ENCODE data around the gene U2AF2.

The U2AF2 gene

DNA sequence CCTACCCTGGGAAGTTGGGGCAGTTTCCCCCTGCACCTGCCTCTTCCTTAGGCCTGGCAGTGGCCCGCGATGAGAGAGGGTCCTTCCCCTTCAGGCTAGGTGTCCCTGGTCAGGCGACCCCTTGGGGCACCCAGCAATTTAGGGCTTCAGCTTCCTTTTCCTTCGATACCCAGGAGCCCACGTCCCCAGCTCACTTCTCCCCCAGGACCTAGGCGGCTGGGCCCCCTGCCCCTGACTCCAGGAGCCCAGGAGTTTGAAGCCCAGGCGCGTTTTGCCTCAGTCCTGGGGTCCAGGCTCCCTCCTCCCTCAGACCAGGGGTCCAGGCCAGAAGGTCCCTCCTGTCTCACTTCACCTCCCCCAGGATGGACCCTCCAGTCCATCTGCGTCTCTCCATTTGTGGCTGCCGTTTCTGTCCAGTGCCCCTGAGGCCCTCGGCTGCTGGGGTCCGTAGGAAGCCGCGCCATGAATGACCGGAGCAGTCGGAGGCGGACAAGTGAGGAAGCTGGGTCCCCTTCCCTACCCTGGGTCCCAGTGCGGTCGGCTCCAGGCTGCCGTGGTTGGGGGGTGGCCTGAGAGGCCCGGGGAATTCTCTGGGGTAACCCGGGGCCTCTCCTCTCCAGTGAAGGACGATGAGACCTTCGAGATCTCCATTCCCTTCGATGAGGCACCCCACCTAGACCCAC lies 6.1 kb upstream of the U2AF2 start:
- POLR2A ChIA-PET (ENCODE audit: low non-redundant PET), result no interaction called here
- CTCF ChIA-PET, result interaction anchor here (0.6 to 0.7 kb wide), 2 partner anchors 40 to 575 kb away, joined by 4 to 5 read pairs; no protein-coding TSS in a partner anchor
- H3K27ac ChIP-seq, result peak overlapping the region; percentile 96

DNA sequence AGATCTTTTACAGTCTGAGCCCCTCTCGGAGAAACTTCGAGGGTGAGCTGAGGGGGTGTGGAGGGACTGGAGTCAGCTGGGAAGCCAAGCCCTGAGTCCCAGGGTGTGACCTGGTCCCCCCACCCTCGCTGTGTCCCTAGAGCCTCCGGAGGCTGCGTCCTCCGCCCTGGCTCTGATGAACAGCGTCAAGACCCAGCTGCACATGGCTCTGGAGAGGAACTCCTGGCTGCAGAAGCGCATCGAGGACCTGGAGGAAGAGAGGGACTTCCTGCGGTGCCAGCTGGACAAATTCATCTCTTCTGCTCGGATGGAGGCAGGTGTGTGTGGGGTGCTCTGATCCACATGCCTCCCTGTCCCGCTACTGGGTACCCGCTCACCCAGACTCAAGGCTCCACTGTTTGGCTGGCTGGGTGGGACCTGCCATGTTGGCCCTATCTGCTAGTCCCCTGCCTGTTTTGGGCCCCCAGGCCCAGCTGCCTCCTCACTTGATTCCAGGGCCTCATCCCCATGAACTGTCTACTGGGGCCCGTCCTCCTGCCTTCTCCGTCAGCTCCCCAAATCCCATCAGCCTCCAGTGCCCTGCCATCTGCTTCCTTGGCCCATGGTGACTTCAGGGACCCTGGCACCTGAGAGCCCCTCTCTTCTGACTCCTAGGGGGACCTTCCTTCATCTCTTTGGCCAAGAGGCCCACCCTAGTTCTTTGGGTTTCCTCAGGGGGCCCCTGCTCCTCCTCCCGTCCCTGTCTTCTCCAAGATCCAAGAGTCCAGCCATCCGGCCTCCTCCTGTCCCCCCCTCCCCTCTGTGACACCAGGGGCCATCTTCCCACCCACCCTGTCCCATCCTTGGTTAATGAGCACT lies 5.3 kb upstream of the U2AF2 start:
- CTCF ChIA-PET, result interaction anchor here (0.6 to 0.7 kb wide), 3 partner anchors 41 to 945 kb away, joined by 3 to 5 read pairs (median 4); no protein-coding TSS in a partner anchor

More for the DNA sequence above, 6.1 kb upstream of the U2AF2 start:
- DNase-seq (ENCODE audit: low spot score), result no peak
- TF ChIP-seq, protein P1, sequence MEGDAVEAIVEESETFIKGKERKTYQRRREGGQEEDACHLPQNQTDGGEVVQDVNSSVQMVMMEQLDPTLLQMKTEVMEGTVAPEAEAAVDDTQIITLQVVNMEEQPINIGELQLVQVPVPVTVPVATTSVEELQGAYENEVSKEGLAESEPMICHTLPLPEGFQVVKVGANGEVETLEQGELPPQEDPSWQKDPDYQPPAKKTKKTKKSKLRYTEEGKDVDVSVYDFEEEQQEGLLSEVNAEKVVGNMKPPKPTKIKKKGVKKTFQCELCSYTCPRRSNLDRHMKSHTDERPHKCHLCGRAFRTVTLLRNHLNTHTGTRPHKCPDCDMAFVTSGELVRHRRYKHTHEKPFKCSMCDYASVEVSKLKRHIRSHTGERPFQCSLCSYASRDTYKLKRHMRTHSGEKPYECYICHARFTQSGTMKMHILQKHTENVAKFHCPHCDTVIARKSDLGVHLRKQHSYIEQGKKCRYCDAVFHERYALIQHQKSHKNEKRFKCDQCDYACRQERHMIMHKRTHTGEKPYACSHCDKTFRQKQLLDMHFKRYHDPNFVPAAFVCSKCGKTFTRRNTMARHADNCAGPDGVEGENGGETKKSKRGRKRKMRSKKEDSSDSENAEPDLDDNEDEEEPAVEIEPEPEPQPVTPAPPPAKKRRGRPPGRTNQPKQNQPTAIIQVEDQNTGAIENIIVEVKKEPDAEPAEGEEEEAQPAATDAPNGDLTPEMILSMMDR (conservative IDR thresholded peaks at IDR 0.05; ENCODE audit: low read depth), result no peak

DNA sequence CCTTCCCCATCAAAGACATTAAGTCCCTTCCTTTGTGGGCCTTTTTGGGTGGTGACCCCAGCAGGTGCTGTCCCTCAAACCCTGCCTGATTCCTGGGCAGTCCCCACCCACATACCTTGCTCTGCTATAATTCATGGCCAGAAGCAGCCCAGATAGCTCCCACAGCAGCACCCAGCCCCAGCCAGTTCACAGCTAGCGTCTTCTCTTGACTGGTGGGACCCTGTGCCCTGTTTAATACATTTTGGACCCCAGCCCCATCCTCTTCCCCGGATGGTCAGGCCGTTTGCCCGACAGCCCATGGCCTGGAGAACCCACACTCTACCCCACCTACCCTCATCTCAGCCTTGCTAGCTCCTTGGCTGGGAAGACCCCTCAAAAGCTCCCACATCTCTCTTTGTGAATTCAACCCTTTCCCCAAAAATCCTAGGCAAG lies 4.7 kb upstream of the U2AF2 start:
- POLR2A ChIA-PET (ENCODE audit: low non-redundant PET), result no interaction called here
- no peak for DNase-seq (ENCODE audit: low spot score)
- peak overlapping the region; percentile 96 for H3K27ac ChIP-seq
- TF ChIP-seq, protein P1 (conservative IDR thresholded peaks at IDR 0.05; ENCODE audit: low read depth), result no peak
- CTCF ChIA-PET, result interaction anchor here (0.7 kb wide), 1 partner anchor 946 kb away, joined by 3 read pairs; no protein-coding TSS in a partner anchor

More for the DNA sequence above, 5.3 kb upstream of the U2AF2 start:
- H3K27ac ChIP-seq, result peak overlapping the region; percentile 96
- TF ChIP-seq, protein P1 (conservative IDR thresholded peaks at IDR 0.05; ENCODE audit: low read depth), result no peak
- DNase-seq (ENCODE audit: low spot score), result no peak
- POLR2A ChIA-PET (ENCODE audit: low non-redundant PET), result no interaction called here

DNA sequence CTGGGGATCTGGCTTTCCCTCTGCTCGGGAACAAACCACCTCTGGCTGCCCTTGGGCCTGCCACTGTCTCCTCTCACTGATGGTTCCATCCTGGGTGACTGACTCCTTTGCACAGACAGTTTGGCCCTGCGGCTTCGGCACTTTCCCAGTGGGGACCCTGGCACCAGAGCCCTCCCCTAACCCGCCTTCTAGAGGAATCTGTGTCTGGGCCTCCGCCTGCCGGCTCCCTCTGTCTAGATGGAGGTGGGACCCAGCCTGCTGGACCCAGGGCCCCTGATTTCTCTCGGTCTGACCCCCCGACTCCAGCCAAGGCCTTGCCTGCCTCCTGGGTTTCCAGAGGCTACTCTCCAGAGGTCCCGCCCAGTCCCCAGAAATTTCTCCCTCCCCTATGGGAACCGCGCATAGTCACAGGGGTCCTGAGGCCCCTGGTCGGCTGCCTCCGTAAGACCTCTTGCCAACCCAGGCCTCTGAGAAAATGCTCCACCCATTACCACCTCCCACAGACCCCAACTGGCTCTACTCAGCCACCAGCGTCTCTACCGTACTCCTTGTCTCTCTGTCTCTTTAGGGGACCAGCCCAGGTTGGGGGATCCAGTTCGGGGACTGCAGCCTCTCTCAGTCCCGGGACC lies 4.1 kb upstream of the U2AF2 start:
- CTCF ChIA-PET, result interaction anchor here (0.7 kb wide), 1 partner anchor 947 kb away, joined by 3 read pairs; no protein-coding TSS in a partner anchor
- POLR2A ChIA-PET (ENCODE audit: low non-redundant PET), result no interaction called here
- H3K27ac ChIP-seq, result peak overlapping the region; percentile 96
- DNase-seq (ENCODE audit: low spot score), result no peak
- TF ChIP-seq, protein P1 (conservative IDR thresholded peaks at IDR 0.05; ENCODE audit: low read depth), result no peak

DNA sequence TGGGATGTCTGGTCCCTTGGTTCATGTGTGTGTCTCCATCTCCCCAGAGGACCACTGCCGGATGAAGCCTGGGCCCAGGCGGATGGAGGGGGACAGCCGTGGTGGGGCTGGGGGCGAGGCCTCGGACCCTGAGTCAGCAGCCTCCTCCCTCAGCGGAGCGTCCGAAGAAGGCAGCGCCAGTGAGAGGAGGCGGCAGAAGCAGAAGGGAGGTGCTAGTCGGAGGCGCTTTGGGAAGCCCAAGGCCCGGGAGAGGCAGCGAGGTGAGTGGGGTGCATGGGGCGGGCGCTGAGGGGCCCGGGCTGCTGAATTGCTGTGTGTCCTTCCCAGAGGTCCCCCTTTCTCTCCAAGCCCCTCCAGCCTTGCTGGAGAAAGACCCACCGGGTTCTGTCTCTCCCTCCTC lies 3.6 kb upstream of the U2AF2 start:
- POLR2A ChIA-PET (ENCODE audit: low non-redundant PET), result no interaction called here
- CTCF ChIA-PET, result no interaction called here

More for the DNA sequence above, 3.6 kb upstream of the U2AF2 start:
- no peak for DNase-seq (ENCODE audit: low spot score)
- peak overlapping the region; percentile 96 for H3K27ac ChIP-seq
- TF ChIP-seq, protein P1 (conservative IDR thresholded peaks at IDR 0.05; ENCODE audit: low read depth), result no peak

All from RWPE1 (cell line).